Measurements from ENCODE around the gene UGT1A10.

Gene UGT1A10

DNA sequence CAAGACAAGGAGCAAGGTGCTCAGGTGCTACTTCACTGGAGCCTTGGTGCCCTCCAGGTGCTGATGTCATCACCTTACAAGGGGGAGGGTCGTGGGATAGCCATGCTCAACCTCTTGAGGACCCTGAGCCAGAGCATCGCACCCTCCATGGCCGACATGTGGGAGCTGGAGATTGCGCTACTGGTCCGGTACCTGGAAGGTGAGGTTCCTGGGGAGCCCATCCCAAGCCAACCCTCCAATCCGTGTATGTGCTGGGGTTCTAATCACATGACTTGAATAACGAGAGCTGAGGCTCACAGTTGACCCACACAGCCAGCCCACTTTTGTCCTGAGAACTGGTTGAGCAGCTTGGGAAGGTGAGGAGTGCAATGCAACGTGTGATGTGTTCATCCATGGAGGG lies 167.7 kb downstream of the UGT1A10 start:
- DNase-seq (ENCODE audit: low read depth), result no peak

DNA sequence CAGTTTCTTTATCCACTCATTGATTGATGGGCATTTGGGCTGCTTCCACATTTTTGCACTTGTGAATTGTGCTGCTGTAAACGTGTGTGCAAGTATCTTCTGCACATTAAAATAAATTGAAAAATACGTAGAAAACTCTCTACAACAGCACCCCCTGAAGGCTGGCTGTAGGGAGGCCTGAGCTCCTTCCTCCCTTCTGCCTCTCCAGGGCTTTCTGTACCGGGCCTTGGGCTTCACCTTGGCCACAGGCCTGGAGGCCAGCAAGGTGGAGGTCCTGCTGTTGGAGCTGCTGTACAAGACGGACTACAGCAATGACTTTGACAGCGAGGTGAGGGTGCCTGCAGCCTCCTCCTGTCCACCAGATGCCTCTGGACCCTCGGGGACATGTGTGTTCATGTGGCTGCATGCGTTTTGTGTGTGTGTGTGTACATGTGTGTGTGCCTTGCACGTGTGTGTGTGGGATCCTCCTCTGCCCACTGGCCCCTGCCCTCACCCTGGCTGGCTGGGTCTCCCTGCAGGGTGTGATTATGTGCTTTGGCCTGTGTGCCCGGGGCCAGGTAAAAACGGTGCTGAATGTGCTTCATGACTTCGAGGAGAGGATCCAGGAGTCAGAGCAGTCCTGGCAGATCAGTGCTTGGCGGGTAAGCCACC lies 171.1 kb downstream of the UGT1A10 start:
- no peak for DNase-seq (ENCODE audit: low read depth)

DNA sequence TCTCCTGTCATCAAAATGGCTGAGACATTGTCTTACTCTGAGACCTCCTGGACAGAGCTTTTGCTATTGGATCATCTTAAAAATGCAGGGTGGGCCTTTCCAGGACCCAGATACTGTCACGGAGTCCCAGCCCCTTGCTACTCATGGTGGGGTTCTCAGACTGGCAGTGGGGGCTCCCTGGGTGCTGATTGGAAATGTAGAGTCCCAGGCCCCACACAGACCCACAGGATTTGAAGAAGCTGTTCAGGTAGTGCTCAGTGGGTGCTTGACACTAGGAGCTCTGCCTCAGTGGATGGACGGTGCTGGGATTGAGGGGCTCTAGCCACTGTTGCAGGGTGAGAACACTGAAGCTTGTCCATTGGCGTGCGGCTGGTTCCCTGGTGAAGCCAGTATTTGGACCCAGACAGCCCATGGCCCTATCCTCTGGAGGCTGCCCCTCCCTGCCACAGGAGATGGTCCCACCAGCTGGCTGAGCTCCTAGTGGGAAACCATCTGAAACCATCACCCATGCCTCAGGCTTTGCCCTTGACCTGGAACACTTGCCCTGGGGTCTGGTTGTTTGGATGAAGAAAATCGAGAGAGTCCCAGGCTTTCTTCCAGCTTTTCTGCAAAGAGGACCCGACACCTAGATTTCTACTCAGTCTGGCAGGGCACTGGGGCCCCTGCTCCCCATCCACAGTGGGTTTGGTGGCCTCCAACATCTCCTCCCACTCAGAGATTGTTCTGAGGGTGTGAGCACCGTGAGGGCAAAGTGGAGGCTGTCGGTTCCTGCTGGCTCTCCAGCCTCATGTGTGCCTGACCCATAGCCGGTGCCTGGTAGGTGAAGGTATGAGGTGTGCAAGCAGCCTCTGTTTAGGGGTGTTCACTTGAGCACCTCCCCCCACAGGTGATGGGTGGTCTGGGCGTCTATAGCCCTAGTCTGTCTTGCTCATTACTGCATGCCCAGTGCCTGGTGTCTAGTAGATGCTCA lies 172.0 kb downstream of the UGT1A10 start:
- no peak for DNase-seq (ENCODE audit: low read depth)

DNA sequence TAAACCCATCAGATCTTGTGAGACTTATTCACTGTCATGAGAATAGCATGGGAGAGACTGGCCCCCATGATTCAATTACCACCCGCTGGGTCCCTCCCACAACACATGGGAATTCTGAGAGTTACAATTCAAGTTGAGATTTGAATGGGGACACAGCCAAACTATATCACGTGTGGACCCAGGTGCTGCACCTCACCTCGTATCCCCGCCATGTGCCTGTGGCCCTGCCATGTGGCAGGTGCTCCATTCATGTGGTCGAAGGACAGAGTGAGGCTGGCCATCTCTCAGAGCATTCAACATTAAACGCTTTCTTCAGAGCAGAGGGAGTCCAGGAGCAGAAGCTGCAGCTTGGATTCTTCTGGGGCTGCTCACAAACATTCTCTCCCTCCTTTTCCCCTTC lies 174.1 kb downstream of the UGT1A10 start:
- DNase-seq (ENCODE audit: low read depth), result no peak

DNA sequence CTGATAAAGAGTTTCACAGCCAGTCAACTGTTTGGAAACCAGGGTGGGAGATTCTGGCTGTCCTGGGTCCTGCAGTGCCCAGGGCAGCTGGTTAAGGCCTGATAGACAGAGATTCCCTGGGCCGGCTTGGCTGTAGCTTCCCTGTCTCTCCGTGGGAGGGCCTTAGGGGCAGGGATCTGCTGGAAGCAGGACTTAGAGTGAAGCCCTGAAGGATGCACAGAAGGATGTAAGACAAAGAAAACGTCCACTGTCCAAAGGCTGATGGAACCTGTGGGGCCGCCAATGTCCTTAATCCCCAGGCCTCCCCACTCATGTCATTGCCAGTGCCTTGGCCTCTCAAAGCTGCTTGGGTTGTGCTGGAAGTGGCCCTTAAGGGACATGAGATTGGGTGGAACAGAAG lies 174.8 kb downstream of the UGT1A10 start:
- DNase-seq (ENCODE audit: low read depth), result no peak

DNA sequence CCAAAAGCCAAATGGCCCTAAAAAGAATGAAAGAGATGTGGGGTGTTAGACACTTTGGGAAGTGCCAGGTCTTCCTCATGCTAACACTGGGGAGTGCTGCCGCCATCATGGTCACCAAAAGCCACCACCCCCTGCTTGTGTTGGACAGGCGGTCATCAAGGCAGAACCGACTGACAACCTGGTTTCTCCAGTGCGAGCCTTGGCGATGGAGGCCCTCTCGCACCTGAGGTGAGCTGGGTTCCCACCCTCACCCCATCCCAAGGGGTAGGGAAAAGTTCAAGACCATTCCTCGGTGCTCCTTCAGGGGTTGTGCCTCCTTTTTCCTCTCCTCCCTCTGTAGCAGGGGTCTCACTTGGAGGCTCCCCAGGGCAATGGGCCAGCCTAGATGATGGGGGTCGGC lies 175.5 kb downstream of the UGT1A10 start:
- DNase-seq (ENCODE audit: low read depth), result no peak

DNA sequence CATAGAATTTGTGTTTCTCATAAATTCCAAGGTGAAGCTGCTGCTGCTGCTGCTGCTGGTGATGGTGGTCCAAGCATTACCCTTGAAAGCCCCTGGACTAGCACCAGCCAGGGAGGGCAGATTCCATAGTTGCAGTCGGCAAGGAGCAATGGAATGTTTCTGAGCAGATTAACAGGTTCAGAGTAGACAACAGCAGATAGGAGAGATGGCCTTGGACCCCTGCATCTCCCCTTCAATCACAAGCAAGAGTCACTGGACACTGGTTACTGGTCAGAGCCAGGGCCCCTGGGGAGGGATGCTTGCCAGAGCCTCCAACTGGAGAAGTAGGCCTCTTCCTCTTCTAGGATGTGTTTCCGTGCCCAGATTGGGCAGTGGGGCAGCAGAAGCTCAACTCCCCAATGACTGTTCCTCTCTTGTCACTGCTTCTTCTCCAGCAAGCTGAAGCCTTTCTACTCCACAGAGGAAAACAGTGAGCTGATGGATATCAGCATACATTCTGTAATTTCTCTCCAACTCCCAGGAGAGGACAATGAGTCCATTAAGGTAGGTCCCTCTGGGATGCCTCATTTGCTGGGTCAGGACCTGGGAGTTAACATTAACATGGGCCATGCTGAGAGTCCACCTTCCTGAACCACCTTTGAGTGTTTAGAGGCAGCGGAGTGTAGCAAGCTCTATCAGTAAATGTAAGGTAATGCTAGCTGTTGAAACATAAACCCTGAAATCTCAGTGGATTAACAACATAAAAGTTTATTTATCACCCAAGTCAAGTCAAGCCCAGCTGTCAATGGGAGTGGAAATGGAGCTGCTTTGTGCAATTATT lies 177.2 kb downstream of the UGT1A10 start:
- no peak for DNase-seq (ENCODE audit: low read depth)

DNA sequence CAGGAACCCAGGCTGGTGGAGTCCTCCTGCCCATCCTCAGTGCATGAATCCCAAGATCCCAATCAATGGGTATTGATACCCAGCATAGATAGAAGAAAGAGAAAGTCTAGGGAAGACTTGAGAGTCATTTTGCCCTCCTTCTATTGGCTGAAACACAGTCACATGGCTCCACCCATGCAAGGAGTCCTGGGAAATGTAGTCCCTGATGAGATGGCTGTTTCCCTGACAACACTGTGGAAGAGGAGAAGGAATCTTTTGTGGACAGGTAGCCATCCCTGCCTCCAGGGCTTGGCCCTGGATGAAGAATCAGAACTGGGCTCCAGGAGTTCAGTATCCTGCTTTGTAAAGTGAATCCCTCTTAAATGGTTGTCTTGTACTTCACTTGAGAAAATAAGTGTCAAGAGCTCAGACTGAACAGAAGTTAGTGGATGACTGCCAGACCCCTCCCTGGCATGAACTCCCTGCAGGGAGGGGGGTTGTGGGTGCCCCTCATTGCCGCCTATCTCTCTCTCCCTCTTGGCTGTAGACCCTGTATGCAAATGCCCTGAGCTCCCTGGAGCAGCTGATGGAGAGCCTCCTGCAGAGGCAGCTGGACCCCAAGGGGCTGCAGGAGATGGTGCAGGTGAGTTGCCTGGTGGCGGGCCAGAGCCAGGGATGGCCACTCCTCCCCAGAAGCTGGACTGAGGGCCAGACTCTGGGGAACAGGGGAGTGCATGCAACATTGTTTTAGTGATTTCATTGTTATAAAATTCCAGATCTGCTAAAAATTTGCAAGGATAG lies 178.0 kb downstream of the UGT1A10 start:
- DNase-seq (ENCODE audit: low read depth), result no peak

DNA sequence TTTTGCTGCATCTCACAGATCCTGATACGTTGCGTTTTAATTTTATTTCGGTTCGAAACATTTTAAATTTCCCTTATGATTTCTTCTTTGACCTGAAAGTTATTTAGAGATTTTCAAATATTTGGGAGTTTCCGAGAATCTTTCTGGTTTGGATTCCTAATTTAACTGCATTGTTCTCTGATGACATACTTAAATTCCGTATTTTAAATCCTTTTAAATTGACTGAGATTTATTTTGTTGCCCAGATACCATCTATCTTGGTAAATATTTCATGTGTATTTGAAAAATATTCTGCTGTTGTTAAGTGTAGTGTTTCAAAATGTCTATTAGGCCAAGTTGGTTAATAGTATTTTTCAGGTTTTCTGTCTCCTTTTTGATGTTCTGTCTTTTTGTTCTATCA lies 179.6 kb downstream of the UGT1A10 start:
- DNase-seq (ENCODE audit: low read depth), result no peak

DNA sequence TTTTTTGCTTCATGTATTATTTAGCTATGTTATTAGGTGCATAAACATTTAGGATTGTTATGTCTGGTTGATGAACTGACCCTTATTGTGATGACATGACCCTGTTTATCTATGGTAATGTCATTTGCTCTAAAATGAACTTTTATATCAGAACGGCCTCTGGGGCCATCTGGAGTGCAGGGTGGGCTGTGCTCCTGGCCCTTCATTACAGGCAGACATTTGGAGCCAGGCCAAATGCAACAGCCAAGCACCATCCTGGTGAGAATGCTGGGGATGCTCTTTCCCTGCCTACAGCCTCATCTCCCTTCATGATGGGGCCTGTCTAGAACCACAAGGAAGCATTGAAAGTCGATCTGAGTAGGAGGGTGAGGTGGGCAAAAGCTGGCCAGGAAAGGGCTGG lies 180.1 kb downstream of the UGT1A10 start:
- DNase-seq (ENCODE audit: low read depth), result no peak

DNA sequence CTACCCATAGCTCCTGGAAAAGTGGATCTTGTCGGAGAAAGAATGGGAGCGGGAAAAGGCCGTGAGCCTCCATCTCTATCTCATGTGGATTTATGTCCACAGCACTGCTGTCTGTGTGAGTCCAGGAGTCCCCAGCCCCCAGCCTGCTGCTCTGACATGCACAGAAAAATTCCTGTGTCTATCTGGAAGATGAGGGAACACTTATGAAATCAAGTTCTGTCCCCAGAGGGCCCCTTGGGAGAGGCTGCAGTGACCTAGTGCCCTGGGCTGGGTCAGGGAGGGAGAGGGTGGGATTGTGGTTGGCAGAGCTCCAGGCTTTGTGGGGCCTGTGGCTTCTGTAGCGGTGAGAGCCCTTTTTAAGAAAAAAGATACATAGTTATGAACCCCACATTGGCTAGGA lies 180.5 kb downstream of the UGT1A10 start:
- DNase-seq (ENCODE audit: low read depth), result no peak

DNA sequence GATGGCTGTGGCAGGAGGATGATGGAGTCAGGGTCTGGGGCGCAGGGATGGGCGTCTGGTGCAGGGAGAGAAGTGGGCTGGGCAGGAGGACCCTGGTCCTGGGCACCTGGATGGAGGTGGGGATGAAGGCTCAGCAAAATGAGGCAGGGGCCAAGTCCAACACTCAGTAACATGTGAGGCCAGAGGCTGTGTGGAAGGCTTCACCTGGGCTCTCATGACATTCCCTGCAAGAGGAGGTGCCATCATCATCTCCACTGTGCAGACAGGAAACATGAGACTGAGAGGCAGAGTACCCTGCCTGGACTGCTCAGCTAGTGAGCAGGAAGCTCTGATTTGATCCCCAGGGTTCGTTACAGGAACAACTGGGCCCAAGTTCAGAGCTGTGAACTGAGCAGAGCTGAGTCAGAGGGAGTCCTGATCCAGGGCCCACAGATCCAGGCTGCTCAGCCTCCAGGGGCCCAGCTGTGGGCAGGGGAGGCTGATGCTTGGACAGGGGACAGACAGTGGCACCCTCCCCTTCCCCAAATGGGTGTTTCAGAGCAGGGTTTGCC lies 181.2 kb downstream of the UGT1A10 start:
- DNase-seq (ENCODE audit: low read depth), result no peak

DNA sequence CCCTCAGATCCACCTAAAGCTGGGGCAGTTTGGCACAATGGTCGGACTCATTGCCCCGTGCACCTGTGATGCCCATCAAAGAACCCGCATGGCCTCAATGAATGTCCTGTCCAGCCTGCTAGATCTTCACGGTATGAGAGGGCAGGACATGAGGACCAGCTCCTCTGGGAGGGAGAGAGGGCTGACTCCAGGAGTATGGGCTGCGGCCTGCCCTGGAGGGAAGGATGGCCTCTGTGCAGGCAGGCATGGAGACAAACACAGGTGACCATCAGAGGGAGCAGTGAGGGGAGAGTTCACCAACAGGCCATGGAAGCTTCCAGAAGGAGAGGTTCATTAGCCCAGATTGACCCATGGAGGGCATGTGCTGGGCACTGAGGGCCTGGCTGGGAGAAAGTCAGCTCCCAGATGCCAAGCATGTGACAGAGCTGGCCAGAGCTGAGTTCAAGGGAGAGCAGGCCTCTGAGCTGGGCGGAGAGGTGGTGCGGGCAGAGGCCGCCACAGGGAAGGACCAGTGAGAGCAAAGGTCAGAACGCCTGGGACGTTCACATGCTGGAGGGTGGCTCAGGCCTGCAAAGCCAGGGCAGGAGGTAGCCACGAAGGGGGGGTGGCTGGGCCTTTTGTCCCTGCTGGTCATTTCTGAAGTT lies 181.9 kb downstream of the UGT1A10 start:
- no peak for DNase-seq (ENCODE audit: low read depth)

DNA sequence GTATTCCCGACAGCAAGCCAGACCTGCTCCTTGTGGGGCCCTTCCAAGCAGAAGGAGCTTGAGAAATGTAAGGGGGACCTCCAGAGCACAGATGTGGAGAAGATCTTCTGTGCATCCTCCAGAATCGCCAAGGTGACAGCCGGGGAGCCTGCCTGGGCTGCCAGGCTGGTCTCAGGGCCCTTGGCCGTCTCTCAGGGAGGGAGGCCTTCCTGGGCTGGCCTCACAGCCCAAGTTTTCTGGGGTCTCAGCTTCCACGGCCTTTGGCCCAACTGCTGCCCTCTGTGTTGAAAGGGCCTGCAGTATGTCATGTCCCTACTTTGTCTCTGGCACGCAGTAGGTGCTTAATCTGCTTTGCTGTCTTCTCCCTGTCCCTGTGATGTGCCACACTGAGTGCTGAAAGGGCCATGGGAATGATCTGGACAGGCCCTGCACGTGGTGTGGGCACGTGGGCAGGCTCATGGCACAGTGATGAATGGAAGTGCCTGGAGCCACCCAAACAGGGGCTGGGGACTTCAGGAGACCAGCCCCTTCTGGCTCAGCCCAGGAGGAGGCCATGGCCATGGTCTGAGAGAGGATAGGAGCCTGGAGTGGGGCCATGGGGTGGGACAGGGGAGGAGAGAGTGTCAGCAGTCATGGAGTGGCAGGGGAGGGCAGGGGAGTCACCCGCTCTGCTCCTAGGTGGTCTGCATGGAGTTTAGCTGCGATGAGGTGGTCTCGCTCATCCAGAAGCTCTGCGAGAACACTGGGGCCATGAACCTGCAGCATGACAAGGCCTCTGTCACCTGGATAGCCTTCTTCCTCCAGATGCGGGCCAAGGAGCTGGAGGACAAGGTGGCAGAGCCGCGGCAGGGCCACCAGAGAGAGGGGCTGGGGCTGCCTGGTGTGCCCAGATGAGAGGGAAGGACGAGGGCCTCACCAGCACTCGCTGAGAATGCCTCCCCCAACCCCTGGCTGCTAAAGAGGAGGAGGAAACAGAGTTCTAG lies 182.7 kb downstream of the UGT1A10 start:
- DNase-seq (ENCODE audit: low read depth), result no peak

DNA sequence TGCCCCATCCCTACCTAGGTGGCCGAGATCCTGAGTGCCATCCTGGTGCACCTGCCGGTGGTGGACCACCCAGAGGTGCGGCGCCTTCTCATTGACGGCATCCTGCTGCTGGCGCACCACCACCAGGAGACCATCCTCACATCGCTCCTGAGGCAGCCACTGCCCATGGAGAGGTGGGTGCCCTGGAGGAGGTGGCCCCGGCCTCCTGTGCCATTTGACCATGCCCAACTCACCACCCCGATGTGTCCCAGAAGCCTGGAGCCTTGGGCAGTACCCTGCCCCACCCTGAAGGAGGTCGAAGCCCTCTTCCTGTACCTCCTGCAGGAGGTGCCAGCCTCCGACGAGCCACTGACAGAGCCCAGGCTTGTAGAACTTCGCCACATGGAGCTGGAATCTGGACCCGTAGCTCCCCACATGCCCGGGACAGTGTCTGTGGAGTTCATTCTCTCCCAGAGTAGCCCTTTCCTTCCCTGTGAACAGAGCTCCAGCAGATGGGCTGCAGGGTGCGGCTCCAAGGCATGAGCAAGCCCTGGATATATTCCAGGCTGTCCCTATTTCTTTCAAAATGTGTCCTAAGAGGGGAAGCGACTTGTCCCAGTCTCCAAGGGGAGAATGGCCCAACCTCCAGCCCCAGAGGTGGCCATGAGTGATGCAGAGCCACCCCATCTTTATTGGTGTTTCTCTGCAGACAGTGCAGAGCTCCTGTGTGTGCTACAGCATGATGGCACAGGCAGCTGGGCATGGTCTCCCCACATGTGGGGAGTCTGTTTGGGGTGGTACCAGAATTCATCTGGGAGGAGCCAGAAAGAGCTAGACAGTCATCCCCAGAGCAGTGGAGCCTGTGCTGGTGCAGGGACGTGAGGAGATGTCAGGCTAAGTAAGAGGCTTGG lies 183.9 kb downstream of the UGT1A10 start:
- DNase-seq (ENCODE audit: low read depth), result no peak

DNA sequence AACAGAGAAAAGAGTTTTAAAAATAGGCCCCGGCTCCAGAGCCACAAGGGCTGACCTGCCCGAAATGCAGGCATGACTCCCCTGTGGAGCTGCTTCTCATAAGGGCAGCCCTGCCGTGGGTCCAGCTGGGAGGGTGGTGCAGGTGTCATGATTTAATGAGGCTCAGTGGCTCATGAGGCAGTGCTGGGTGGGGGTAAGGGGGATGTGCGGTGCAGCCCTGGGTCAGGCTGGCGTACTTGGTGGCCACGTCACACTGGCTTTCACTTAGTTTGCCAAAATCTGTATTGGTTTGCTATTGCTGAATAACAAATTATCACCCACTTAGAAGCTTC lies 184.5 kb downstream of the UGT1A10 start:
- no peak for DNase-seq (ENCODE audit: low read depth)

DNA sequence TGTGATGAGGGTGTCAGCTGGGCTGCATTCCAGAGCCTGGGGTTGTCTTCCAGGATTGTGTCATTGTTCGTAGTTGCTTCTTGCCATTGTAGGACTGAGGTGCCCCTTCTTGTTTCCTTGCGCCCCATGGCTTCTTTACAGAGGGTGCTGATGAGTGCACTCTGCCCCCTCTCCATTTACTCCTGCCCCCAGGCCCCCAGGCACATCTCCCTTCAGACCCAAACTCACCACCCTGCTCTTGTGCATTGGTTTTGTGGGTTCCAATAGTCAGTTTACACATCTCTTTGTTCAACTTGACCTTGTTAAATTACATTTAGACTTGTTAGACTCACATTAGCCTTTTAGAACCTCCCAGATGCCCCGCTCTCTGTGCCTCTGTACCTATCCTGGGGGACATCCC lies 184.9 kb downstream of the UGT1A10 start:
- DNase-seq (ENCODE audit: low read depth), result no peak

DNA sequence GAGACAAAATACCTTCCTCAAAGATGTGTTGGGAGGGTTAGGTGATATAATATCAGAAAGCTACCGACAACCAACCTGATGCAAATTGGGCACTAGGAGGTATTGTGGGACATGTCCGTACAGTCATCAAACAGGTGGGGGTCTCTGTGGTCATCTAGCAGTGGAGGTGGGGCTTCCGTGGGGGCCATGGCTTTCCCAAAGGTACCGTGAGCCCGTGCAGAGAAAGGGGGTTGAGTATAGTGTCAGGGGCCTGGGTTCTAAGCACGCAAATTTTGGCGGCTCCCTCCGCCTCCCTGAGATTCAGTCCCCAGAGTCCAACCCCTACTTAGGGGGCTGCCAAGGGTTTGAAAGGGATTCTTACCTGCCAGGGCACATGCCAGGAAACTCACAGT lies 185.5 kb downstream of the UGT1A10 start:
- DNase-seq (ENCODE audit: low read depth), result no peak

Measured in HS-5 (cell line).